GM12874 (cell line): Measurements from ENCODE around the gene SERPINA7.

ENCODE experiments used
- TF ChIP-seq, protein P1 (sequence below): IDR thresholded peaks from 2 replicates; pipeline ENCODE4 v1.5.1; 2011; ENCODE audit warnings: low read depth, mild to moderate bottlenecking, control low read depth, low read length, moderate library complexity; ENCODE audit not compliant: insufficient read depth

Gene SERPINA7

DNA sequence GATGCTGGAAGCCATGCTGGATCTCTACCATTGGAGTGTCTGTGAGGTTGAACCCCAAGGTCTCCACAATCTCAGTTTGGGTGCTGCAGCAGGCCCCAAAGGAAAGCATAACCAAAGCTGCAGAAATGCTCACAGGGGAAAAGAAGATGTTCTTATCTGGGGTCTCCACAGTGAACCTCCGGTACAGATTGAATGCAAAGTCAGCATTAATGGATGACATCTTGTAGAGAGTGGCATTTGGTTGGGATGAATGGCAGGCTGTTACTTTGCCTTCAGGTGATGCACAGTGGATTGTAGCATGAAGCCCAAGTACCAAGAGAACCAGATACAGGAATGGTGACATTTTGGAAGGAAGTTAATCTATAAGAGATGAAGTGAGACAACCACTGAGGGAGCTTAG, 1.8 kb downstream of the SERPINA7 start:
- TF ChIP-seq, protein P1, sequence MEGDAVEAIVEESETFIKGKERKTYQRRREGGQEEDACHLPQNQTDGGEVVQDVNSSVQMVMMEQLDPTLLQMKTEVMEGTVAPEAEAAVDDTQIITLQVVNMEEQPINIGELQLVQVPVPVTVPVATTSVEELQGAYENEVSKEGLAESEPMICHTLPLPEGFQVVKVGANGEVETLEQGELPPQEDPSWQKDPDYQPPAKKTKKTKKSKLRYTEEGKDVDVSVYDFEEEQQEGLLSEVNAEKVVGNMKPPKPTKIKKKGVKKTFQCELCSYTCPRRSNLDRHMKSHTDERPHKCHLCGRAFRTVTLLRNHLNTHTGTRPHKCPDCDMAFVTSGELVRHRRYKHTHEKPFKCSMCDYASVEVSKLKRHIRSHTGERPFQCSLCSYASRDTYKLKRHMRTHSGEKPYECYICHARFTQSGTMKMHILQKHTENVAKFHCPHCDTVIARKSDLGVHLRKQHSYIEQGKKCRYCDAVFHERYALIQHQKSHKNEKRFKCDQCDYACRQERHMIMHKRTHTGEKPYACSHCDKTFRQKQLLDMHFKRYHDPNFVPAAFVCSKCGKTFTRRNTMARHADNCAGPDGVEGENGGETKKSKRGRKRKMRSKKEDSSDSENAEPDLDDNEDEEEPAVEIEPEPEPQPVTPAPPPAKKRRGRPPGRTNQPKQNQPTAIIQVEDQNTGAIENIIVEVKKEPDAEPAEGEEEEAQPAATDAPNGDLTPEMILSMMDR: no peak

DNA sequence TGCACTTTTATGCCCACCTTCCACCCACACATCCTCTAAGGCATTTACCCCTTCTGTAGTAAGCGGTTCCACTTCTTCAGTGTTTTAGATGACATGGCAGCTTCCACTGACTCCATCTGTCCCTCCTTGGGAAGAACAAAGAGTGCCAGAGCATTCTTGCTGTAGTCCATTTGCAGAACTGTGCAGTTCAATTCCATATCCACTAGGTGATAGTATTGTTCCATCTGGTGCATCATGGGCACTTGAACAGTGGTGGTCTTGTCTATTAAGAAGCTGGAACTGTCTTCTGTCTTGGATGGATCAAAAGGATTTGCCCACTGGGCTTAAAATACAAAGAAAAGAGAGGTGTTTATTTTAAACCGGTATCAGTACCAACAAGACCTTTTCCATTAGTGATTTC, 3.5 kb downstream of the SERPINA7 start:
- TF ChIP-seq, protein P1: peak; percentile 18; the same call in 1 of the 2 replicates

DNA sequence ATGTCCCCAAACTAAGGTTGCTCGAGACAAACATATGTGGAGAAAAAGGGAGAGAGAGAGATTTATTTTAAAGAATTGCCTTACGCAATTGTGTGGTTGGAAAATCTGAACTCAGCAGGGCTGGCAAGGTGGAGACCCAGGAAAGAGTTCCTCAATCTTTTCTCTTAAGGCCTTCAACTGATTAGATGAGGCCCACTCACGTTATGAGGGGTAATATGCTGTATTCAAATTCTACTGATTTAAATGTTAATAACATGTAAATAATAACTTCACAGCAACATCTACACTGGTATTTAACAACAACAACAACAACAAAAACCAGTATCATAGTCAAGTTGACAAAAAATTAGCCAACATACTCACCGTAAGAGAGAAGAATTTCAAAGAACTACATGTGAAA, 14.6 kb downstream of the SERPINA7 start:
- TF ChIP-seq, protein P1: no peak

DNA sequence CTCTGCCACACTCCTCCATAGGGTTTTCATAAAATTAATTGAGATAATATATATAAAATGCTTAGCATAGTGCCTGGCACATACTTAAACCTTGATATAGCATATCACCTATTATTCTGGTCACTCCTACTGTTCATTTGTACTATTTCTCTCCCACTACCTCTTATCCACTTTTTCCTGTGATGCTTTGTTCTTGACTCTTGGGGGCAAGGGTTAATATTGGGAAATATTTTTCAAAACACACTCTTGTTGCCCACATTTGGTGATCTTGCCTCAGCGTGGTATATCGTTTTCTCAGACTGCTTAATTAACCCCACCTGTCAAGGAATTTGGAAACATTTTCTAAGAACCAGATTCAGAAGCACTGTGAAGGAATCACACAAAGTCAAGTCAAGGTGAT, 16.3 kb downstream of the SERPINA7 start:
- TF ChIP-seq, protein P1: no peak

DNA sequence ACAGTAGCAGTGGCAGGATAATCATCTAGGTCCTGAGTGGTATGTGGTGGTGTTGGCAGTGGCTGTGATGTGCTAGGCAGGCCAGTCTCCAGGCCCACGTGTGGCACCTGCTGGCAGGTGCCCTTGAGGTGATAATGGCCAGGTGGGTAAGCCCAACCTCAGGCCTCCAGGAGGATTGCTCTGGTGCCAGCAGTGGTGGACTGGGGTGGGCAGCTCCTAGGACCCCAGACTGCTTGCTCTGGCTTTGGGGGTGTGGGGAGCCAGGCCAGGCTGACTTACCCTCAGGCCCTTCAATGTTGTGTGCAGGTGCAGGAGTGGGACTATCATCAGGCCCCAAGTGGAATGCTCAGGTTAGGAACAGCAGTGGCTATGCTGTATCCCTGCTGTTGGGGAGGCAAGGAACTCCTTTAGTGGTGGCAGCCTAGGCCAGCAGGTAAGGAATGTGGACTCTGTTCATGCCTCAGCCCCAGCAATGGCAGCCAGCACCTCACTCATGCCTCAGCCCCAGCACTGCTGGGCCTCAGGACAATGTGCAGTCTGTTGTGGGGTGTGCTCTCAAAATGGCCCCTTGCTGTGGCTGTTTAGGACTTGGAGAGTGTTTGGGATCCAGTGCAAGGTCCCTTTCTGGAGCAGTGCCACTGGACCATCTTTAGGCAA, 24.3 kb downstream of the SERPINA7 start:
- TF ChIP-seq, protein P1: no peak

DNA sequence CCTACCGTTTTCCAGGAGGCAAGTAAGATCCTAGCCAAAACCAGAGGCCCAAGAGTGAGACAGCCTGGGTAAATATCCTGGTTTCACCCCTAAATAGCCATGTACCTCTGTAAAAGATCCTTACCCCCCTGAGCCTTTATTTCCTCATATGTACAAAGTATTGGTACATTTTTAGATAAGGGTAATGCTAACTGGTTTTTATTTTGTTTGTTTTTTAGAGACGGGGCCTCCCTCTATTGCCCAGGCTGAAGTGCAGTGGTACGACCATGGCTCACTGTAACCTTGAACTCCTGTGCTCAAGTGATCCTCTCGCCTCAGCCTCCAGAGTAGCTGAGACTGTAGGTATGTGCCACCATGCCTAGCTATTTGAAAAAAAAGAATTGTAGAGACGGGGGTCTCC, 29.4 kb downstream of the SERPINA7 start:
- TF ChIP-seq, protein P1: no peak

DNA sequence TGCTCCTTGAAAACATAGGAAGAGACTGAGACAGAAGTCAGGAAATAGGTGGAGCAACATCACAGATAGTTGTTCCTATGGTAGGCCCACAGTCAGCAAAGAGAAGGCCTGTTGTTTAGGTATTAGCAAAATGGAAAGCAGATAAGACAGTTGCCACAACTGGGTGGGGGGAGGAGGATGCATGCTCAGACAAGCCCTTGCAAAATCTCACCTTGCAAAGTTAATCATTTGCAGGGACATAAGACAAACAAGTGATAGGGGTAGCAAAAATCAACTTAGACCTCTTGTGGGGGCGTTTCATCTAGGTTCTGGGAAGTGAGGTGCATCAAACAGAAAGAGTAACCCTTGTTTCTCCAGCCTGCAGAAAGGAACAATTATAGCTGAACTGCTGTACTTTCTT, 30.7 kb downstream of the SERPINA7 start:
- TF ChIP-seq, protein P1: no peak
